HepG2 (cell line): Measurements from ENCODE around the gene RCE1. TPM values are rescaled to one million over a fixed set of nuclear protein-coding genes. Genes with fewer than 3 reads are reported as not detected.

Experiments used
- ATAC-seq: fragments of 200-7000 bp; cut with Tn5 transposase; 3 replicates; pipeline ENCODE4 v1.9.1; 2020; ENCODE audit warnings: mild to moderate bottlenecking, moderate library complexity
- BruUV-seq: library from RNA; stranded (reverse); fragments of 400-500 nt; replicated peaks from 2 replicates; lab custom pipeline; 2021; lab: Mats Ljungman, UMichigan
- CTCF ChIA-PET: fragments of 300-600 bp; formaldehyde crosslinking; extraction: SDS; loops from one replicate; lab custom pipeline; 2021; ENCODE audit warnings: low total read pairs, inconsistent platforms, low intra/inter-chr PET ratio; lab: Yijun Ruan, JAX
- POLR2A ChIA-PET: fragments of 350-600 bp; sonication (Branson Sonifier 250); formaldehyde crosslinking; loops from one replicate; lab custom pipeline; 2020; ENCODE audit warnings: antibody characterized with exemption, inconsistent platforms; lab: Yijun Ruan, JAX
- DNase-seq: peaks from one replicate; pipeline ENCODE4 v3.0.0-alpha.2; 2015; ENCODE audit warnings: low spot score
- FAIRE-seq: peaks from 3 replicates; lab custom pipeline; 2011; peaks lifted over from hg19 to GRCh38; lab: Jason Lieb, UNC
- H2AFZ ChIP-seq: one replicate; pipeline ENCODE4 v1.6.1; 2011; ENCODE audit warnings: low read length, inconsistent platforms
- H3K27ac ChIP-seq: fragments of 300-600 bp; 3 replicates; pipeline ENCODE4 v1.8.0; 2011; ENCODE audit warnings: mixed run types, mild to moderate bottlenecking, mixed read lengths, low read length, inconsistent platforms; ENCODE audit not compliant: insufficient read depth; ENCODE audit errors: extremely low read length
- H3K27me3 ChIP-seq, 2 experiments: fragments of 200-600 bp in 1 of 2; 2 replicates in 1 of 2; 3 replicates in 1 of 2; pipeline versions ENCODE4 v1.6.0 to v1.8.0; 2011; ENCODE audit warnings: low read length in 2 of 2, mild to moderate bottlenecking in 2 of 2, moderate library complexity in 2 of 2, inconsistent platforms in 1 of 2; ENCODE audit not compliant: insufficient read depth in 2 of 2, control insufficient read depth in 1 of 2
- H3K36me3 ChIP-seq, 2 experiments: fragments of 200-600 bp in 1 of 2; replicated peaks in 1 of 2; 2 replicates in 1 of 2; 3 replicates in 1 of 2; pipeline versions ENCODE4 v1.5.1 to v1.8.0; 2011; ENCODE audit warnings: low read length in 2 of 2, inconsistent platforms in 1 of 2; ENCODE audit not compliant: insufficient read depth in 2 of 2, control insufficient read depth in 1 of 2
- H3K4me1 ChIP-seq: 2 replicates; pipeline ENCODE4 v1.5.1; 2012; ENCODE audit warnings: low read length, inconsistent platforms; ENCODE audit not compliant: insufficient read depth
- H3K4me2 ChIP-seq: 2 replicates; pipeline ENCODE4 v1.6.0; 2011; ENCODE audit warnings: low read depth, low read length, inconsistent platforms
- H3K4me3 ChIP-seq, 3 experiments: fragments of 200-600 bp in 1 of 3; sonication (generic), shearing (Covaris generic) in 1 of 3; replicated peaks in 1 of 3; 2 replicates each; pipeline ENCODE4 v1.5.1; 2011 to 2016; ENCODE audit warnings: low read length in 3 of 3, inconsistent platforms in 2 of 3, low read depth in 2 of 3, mild to moderate bottlenecking in 2 of 3, control low read depth in 1 of 3, mixed read lengths in 1 of 3; ENCODE audit not compliant: insufficient read depth in 1 of 3
- H3K79me2 ChIP-seq: one replicate; pipeline ENCODE4 v1.6.1; 2011; ENCODE audit warnings: low read length, inconsistent platforms; ENCODE audit not compliant: insufficient read depth
- H3K9ac ChIP-seq: 2 replicates; pipeline ENCODE4 v1.6.0; 2011; ENCODE audit warnings: mild to moderate bottlenecking, low read depth, low read length, inconsistent platforms; ENCODE audit not compliant: insufficient read depth
- H3K9me3 ChIP-seq: 2 replicates; pipeline ENCODE4 v1.5.1; 2012; ENCODE audit warnings: mild to moderate bottlenecking, low read length
- H4K20me1 ChIP-seq: 2 replicates; pipeline ENCODE4 v1.6.0; 2011; ENCODE audit warnings: inconsistent platforms, mild to moderate bottlenecking, low read length, moderate library complexity; ENCODE audit not compliant: insufficient read depth
- BRD4 ChIP-seq: sonication (generic); formaldehyde crosslinking; IDR thresholded peaks from 2 replicates; pipeline ENCODE4 v1.4.0; 2020; ENCODE audit warnings: missing genetic modification reagents
- FOXJ3 ChIP-seq: sonication (generic); formaldehyde crosslinking; IDR thresholded peaks from 2 replicates; pipeline ENCODE4 v1.4.0; 2020; ENCODE audit warnings: missing genetic modification reagents, mild to moderate bottlenecking, borderline replicate concordance
- RFX5 ChIP-seq: IDR thresholded peaks from 2 replicates; pipeline ENCODE4 v1.6.1; 2011; ENCODE audit warnings: low read depth, low read length, improper control_type of control experiment
- ZNF251 ChIP-seq: sonication (generic); formaldehyde crosslinking; IDR thresholded peaks from 2 replicates; pipeline ENCODE4 v1.9.0; 2021; ENCODE audit warnings: mild to moderate bottlenecking, missing genetic modification reagents
- ZNF546 ChIP-seq: sonication (generic); formaldehyde crosslinking; conservative IDR thresholded peaks from 2 replicates; pipeline ENCODE4 v1.8.1; 2023; ENCODE audit warnings: mild to moderate bottlenecking, missing genetic modification reagents
- ZSCAN29 ChIP-seq: sonication (generic); formaldehyde crosslinking; conservative IDR thresholded peaks from 2 replicates; pipeline ENCODE4 v1.4.0; 2020; ENCODE audit warnings: mild to moderate bottlenecking, missing genetic modification reagents
- WGBS: methylation state at CpG from one replicate; pipeline ENCODE4 v1.1.6; 2017; ENCODE audit warnings: low lambda C conversion rate; 5-methylcytosine and 5-hydroxymethylcytosine counted together
- in situ Hi-C: cut with HindIII; loops from 2 replicates; pipeline ENCODE4 v1.10.0; 2017; ENCODE audit warnings: low pct_unique_long_range_greater_than_20kb; ENCODE audit not compliant: extremely low pct_ligation_motif_present
- intact Hi-C: fragments of 100-400 bp; cut with micrococcal nuclease; formaldehyde crosslinking; loops from one replicate; pipeline ENCODE4 v1.10.0; 2022; ENCODE audit not compliant: unreplicated experiment
- polyA plus RNA-seq, 8 experiments: library from polyadenylated mRNA; depleted of rRNA in 3 of 8; stranded (reverse) in 7 of 8; unstranded in 1 of 8; fragments of >200 nt; fragmentation: Illumina TruSeq in 4 of 8; extraction: Trizol in 4 of 8; gene quantifications; 2 replicates each; pipeline versions ENCODE4 v1.2.1 to v1.2.3, GENCODE V29; 2011 to 2016; ENCODE audit warnings: low read depth in 4 of 8, missing spikeins in 1 of 8, mixed read lengths in 1 of 8; ENCODE audit not compliant: insufficient read depth in 1 of 8
- total RNA-seq, 5 experiments: library from RNA; depleted of rRNA; stranded (reverse); fragments of >200 nt; fragmentation: Illumina TruSeq; extraction: Trizol; gene quantifications; 2 replicates each; pipeline ENCODE4 v1.2.3, GENCODE V29; 2016; ENCODE audit warnings: low read depth in 1 of 5
- TF ChIP-seq, protein P1 (sequence below): sonication (generic); formaldehyde crosslinking; IDR thresholded peaks from 2 replicates; pipeline ENCODE4 v1.4.0; 2020; ENCODE audit warnings: missing genetic modification reagents, borderline replicate concordance
- TF ChIP-seq, protein P2 (sequence below): sonication (generic); formaldehyde crosslinking; IDR thresholded peaks from 2 replicates; pipeline ENCODE4 v1.8.1; 2023; ENCODE audit warnings: mild to moderate bottlenecking, moderate library complexity, missing genetic modification reagents

The RCE1 gene
- total and polyA plus RNA-seq, 2 of the 13 experiments (the other 11 are each of a cell fraction or from before 2014, with no cell fraction given): 22.2 to 22.4 TPM

DNA sequence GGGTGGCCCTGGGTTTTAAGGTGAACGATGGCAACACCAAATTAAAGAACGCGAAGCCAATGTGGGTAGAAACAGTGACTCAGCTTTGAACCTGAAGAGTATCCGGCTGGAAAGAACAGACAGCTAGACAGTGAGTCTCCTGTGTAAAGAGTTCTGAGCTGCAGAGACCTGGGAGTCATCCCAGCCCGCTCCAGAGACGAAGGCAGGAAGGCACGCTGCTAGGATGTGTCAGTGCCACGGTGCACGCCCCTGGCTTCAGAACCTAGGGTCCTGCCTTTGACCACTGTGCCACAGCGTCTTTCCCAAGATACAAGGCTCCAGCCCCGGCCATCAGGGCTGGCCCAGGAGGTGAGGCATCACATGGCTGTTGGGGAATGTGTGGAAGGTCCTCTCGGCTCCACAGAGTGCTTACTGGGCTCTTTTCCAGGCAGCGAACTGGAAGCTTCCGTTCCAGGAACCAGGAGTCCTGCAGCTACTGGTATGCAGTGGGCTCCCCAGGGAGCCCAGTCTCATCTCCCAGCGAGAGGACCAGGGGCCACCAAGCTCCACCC lies 43.5 kb downstream of the RCE1 start:
- BruUV-seq: no TSS peak
- POLR2A ChIA-PET: no interaction called here
- H3K9me3 ChIP-seq: no peaks in the 10 kb centered on the region
- peaks cover 0 to 22% of the 10 kb centered on the region in 2 experiments; a peak in 2 of 5 replicates for H3K36me3 ChIP-seq
- in situ Hi-C loops: no loop called here
- H3K9ac ChIP-seq: no peak overlapping the region
- H3K27me3 ChIP-seq: no peaks in the 10 kb centered on the region
- DNase-seq: no peak
- no peak overlapping the region for H3K27ac ChIP-seq
- H3K79me2 ChIP-seq: peaks cover 18% of the 10 kb centered on the region
- H3K4me2 ChIP-seq: no peak overlapping the region
- TF ChIP-seq ZNF251 (CRISPR knock-in tag) (no peak), FOXJ3 (CRISPR knock-in tag) (no peak), ZNF546 (CRISPR knock-in tag) (no peak), RFX5 (no peak), BRD4 (CRISPR knock-in tag) (no peak), ZSCAN29 (no peak)
- TF ChIP-seq, protein P1, sequence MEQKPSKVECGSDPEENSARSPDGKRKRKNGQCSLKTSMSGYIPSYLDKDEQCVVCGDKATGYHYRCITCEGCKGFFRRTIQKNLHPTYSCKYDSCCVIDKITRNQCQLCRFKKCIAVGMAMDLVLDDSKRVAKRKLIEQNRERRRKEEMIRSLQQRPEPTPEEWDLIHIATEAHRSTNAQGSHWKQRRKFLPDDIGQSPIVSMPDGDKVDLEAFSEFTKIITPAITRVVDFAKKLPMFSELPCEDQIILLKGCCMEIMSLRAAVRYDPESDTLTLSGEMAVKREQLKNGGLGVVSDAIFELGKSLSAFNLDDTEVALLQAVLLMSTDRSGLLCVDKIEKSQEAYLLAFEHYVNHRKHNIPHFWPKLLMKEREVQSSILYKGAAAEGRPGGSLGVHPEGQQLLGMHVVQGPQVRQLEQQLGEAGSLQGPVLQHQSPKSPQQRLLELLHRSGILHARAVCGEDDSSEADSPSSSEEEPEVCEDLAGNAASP (CRISPR knock-in tag): no peak
- TF ChIP-seq, protein P2, sequence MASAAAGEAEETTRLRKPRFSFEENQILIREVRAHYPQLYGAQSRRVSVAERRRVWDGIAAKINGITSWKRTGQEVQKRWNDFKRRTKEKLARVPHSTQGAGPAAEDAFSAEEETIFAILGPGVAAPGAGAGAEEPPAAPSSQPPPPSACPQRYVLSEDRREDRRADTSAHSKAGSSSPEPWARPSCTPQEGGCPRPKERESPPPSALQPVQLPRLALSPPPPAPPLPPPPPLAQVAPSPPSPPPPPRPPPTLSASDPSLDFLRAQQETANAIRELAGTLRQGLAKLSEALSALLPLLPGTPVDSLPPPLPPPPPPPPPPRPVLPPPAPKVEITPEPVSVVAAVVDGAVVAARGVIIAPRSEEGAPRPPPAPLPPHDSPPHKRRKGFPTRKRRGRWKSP (CRISPR knock-in tag): no peak
- WGBS: 92% methylated on average over 10 of the region's 15 CpGs
- no peak for FAIRE-seq
- CTCF ChIA-PET: no interaction called here
- H3K4me3 ChIP-seq: no peak overlapping the region
- H4K20me1 ChIP-seq: peaks cover 13% of the 10 kb centered on the region; the same call in 1 of the 2 replicates
- H3K4me1 ChIP-seq: peaks cover 51% of the 10 kb centered on the region
- intact Hi-C loops: no loop called here
- no peak overlapping the region for H2AFZ ChIP-seq
- no peak for ATAC-seq
